GM19351 (cell line): ENCODE data around the gene PARD3B.
"Not testable (repeated sequence)": the region's sequence is repeated elsewhere in the genome, so short reads cannot be mapped to it uniquely, and the experiment has no call there.

Experiments
- ATAC-seq: cut with Tn5 transposase; IDR thresholded peaks from one replicate; pipeline ENCODE4 v1.9.1; 2021; ENCODE audit warnings: mild to moderate bottlenecking, moderate library complexity; ENCODE audit not compliant: unreplicated experiment

PARD3B gene

GRCh38 chr2:205217004-205217403 is 671.7 kb downstream of the PARD3B start:
- ATAC-seq = no peak

- no peak for ATAC-seq
Observed at GRCh38 chr2:205218056-205218455, 672.8 kb downstream of the PARD3B start.

DNA sequence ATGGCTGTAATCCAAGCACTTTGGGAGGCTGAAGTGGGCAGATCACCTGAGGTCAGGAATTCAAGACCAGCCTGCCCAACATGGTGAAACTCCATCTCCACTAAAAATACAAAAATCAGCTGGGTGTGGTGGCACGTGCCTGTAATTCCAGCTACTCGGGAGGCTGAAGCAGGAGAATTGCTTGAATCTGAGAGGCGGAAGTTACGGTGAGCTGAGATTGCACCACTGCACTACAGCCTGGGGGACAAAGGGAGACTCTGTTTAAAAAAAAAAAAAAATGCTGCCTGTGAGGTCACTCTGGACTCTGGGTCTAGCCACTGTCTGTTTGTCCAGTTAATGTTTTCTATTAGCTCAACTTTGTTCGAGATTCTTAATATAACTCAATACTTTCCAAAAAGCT is 673.5 kb downstream of the PARD3B start:
- not testable (repeated sequence) for ATAC-seq

- ATAC-seq = no peak
Observed at GRCh38 chr2:205220559-205220958, 675.3 kb downstream of the PARD3B start.

DNA sequence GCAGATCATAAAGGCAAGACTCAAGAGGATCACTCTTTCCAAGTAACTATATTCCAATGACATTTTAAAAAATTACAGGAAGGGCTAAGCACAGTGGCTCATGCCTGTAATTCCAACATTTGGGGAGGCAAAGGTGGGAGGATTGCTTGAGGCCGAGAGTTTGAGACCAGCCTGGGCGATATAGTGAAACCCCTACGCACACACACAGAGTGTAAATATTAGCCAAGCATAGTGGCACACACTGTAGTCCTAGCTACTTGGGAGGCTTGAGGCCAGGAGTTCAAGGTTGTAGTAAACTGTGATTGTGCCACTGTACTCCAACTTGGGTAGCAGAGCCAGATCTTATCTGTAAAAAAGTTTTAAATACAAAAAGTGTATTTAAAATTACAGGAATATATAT is 686.8 kb downstream of the PARD3B start:
- no peak for ATAC-seq

DNA sequence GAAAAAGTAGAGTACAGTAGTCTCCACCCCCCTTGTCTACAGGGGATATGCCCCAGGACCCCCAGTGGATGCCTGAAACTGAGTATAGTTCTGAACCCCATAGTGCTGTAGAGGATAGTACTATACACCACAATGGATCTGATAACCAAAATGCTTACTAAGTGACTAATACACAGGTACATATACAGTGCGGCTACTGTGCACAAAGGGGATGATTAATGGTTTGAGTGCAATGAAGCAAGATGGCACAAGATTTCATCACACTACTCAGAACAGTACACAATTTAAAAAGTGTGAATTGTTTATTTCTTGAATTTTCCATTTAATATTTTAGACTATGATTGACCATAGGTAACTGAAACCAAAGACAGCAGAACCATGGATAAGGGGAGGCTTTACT is 690.2 kb downstream of the PARD3B start:
- ATAC-seq = no peak

GRCh38 chr2:205237524-205237923 is 692.2 kb downstream of the PARD3B start:
- no peak for ATAC-seq

DNA sequence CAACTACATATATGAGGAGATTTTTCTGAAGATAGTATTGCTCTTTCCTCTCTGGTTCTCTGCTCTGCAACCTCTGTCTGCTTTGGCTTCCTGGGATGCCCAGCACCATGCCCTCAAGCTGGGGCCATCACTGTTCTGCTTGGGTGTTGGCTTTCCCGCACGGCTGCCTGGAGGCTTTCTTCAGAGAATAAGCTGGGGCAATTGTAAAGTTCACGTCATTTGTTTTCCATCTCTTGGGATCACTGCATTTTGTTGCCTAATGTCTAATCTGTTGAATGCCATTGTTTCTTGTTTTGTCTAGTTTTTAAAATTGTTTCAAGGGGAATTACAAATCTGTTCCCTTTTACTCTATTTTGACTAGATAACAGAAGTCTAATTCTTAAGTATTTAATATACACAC is 699.7 kb downstream of the PARD3B start:
- ATAC-seq = no peak

DNA sequence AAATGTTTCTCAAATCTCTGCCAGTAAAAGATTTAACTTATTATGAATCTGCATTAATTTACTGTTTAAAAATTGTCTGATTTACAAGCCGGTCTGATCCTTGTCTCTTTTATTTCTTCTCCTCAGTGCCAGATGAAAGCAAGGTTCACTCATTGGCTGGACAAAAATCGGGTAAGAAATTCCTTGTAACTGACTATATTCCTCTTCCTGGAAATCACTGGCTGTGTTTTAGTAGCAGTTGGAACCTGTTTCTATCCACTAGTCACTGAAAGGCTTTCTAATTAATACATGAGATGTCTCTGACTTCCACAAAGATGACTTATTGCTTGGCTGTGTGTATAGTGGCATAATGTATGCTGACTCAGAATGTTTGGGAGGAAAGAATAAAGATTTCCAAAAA is 700.4 kb downstream of the PARD3B start:
- no peak for ATAC-seq

DNA sequence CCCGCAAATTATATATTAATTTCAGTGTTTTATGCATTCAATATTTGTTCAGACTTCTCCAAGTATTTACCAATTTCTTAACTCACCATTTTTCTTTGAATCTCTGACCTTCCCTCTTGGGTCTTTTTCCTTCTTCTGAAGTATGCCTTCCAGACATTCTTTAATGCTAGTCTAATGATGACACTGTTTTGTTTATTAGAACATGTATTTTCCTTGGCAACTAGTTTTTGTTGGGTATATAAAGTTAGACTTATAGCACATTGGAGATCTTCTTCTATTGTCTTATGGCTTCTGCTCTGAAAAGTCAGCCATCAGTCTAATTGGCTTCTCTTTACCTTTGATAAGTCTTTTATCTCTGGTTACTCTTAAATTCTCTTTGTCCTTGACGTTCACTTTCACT is 713.8 kb downstream of the PARD3B start:
- no peak for ATAC-seq

DNA sequence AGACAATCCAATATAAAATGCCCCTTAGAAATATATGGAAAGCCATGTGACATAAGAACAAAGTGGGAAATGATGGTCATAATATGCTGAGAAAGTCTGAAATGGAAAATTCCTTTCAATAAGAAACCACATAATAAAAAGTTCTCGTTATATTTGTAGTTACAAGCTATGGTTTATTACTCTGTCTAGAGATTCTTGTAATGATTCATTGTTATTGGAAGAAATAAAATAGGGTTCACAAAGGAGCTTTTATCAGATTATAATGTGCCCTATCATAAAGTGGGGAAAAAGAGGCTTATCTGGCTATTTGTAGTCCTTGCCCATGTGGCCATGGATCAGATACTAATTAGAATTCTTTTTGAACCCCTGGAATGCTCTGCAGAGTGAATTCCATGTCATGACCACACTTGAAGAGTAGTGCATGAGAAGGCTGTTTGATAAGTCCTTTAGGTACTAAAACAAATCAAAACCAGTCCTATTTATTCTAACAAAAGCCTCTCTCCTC is 716.3 kb downstream of the PARD3B start:
- ATAC-seq = no peak

DNA sequence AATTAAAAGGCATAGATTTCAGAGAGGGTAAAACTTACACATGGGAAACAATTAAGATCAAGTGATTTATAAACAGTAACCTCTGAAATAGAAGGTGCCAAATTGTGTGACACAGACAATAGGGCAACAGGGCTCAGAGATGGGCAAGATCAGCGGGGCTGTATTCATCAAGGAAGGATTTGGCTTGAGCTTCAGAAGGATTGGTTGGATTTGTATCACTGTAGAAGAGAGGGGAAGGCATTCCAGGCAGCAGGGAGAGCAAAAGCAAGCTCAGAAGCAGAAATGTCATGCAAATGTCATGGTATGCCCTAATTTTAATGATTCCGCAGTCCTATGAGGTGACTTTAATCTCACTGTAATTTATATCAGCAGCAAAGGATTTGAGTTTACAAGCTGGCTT is 722.0 kb downstream of the PARD3B start:
- ATAC-seq = no peak

GRCh38 chr2:205270689-205271088 is 725.4 kb downstream of the PARD3B start:
- no peak for ATAC-seq

DNA sequence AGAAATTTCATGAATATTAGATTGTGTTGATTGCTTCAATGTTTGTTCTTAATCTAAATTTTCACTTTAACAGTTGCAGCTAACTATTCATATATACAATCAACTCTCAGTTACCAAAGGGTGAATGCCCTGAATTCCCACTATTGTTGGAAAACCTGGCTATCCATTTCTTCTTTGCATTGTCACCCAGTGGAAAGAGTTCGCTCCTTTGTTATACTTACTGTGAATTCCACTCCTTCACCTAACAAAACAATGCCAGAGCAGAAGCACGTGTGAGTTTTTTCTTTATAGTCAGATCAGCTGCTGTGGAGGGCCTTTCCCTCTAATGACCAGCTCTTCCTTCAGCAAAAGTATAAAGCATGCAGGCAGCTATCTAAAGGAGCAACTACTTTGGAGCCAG is 727.9 kb downstream of the PARD3B start:
- no peak for ATAC-seq

DNA sequence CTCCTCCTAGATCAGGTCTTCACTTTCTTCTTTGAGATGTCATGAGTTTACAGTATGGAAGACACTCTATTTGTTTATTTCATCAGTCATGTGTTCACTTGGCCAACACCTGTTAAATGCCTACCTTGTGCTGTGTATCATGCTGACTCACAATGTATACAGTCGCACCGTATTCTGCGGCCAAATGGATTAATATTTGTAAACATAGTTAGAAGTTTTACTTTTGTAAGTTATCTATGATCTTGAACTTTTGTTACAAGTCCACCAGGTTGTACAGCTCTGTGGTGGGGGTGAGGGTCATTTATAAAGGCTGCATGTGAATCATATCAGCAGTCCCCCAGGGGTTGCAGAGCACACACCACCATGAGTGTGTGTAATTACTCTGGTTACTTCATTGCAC is 728.4 kb downstream of the PARD3B start:
- ATAC-seq = no peak

GRCh38 chr2:205274801-205275200 is 729.5 kb downstream of the PARD3B start:
- ATAC-seq = no peak

- ATAC-seq = no peak
Observed at GRCh38 chr2:205276116-205276777, 731.0 kb downstream of the PARD3B start.

GRCh38 chr2:205280596-205281236 is 735.4 kb downstream of the PARD3B start:
- ATAC-seq = no peak

GRCh38 chr2:205283736-205284270 is 738.5 kb downstream of the PARD3B start:
- no peak for ATAC-seq

DNA sequence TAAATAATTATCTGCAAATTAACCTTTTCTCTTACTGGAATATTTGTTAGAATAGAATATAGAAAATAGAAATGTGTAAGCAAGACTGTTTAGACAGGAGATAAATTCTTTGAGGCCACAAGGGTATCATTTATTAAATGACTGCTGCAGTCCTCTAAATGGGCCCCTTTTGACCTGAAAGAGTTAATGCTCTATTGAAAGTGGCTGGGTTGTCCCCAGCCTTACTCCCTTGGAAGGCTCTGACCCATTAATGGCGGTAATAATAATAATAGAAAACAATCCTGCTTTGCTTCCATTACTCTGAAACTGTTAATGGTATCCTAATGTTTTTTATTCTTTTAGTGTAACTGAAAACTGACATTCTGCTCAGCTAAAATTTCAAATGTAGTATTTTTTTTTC is 739.1 kb downstream of the PARD3B start:
- ATAC-seq = no peak

DNA sequence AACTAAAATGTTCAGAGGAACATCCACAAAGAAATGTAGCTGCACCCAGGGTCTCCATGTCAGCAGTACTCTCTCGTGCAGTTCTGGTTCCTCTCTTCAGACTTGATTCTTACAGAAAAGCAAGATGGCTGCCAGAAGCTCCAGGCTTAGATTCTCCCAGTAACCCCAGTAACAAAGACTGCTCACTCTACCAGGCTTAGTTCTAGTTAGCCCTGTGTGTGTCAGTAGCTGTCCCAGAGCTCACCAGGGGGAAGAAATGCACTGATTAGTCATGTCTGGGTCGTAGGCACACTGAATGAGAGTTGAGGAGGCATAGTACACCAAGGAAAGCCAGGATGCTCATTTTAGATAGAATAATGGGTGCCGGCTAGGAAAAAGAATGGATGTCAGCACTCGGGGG is 742.0 kb downstream of the PARD3B start:
- no peak for ATAC-seq

DNA sequence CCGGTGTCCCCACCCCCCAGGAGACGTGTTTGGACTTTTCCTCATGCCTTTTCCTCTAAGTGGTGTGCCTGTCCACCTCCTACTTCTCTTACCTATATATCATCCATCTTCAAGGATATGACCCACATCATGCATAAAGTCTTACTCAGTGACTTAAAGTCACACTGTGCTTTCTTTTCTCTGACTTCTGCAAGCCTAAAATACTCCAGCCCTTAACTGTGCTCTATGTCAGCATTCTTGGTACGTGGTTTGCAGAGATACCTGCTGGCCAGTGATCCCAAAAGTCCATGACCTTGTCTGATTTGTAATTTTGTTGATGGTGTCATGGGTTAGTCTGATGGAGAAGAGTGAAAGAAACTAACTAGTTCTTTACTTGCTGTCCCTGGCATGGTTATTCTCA is 743.4 kb downstream of the PARD3B start:
- no peak for ATAC-seq
